ENCODE results near the gene ZNF3. TPM values are rescaled to one million over a fixed set of nuclear protein-coding genes. Genes with fewer than 3 reads are reported as not detected.

The ZNF3 gene
- total RNA-seq, 1 experiment from 2014 or later = 47.7 TPM

- DNase-seq (ENCODE audit: low read depth) = no peak
- in situ Hi-C loops (cut with HindIII; ENCODE audit: low pct_unique_long_range_greater_than_20kb, low sequenced_read_pairs) = no loop called here
These were observed 54.3 kb downstream of the ZNF3 start for GRCh38 chr7:100027197-100027596.

GRCh38 chr7:100024020-100024619, 57.4 kb downstream of the ZNF3 start:
- DNase-seq (ENCODE audit: low read depth) = no peak
- in situ Hi-C loops (cut with HindIII; ENCODE audit: low pct_unique_long_range_greater_than_20kb, low sequenced_read_pairs) = no loop called here

- in situ Hi-C loops (cut with HindIII; ENCODE audit: low pct_unique_long_range_greater_than_20kb, low sequenced_read_pairs) = no loop called here
- DNase-seq (ENCODE audit: low read depth) = no peak
These were observed 58.0 kb downstream of the ZNF3 start for GRCh38 chr7:100023526-100023925.

- DNase-seq (ENCODE audit: low read depth) = no peak
- in situ Hi-C loops (cut with HindIII; ENCODE audit: low pct_unique_long_range_greater_than_20kb, low sequenced_read_pairs) = no loop called here
These were observed 58.9 kb downstream of the ZNF3 start for GRCh38 chr7:100022621-100023020.

GRCh38 chr7:100021297-100021696, 60.2 kb downstream of the ZNF3 start:
- in situ Hi-C loops (cut with HindIII; ENCODE audit: low pct_unique_long_range_greater_than_20kb, low sequenced_read_pairs) = no loop called here
- no peak for DNase-seq (ENCODE audit: low read depth)

Other genes with a start within 250 kb of the ZNF3 start
- not detected in 2 replicates for gene OR2AE1, start 204.7 kb downstream of the ZNF3 start, total RNA-seq (2014; rRNA removed; shearing (Covaris generic); ENCODE audit: low replicate concordance)
- 15.5 and 19.3 TPM in 2 replicates for gene TRIM4, start 162.2 kb downstream of the ZNF3 start, total RNA-seq (2014; rRNA removed; shearing (Covaris generic); ENCODE audit: low replicate concordance)
- gene GJC3, start 152.1 kb downstream of the ZNF3 start, total RNA-seq (2014; rRNA removed; shearing (Covaris generic); ENCODE audit: low replicate concordance) = not detected in 2 replicates
- 1.1 TPM in 1 of 2 replicates, not detected in the other for gene AZGP1, start 105.7 kb downstream of the ZNF3 start, total RNA-seq (2014; rRNA removed; shearing (Covaris generic); ENCODE audit: low replicate concordance)
- gene ZKSCAN1, start 66.1 kb downstream of the ZNF3 start, total RNA-seq (2014; rRNA removed; shearing (Covaris generic); ENCODE audit: low replicate concordance) = 20.3 and 23.0 TPM in 2 replicates
- 1.0 and 4.4 TPM in 2 replicates for gene ZSCAN21, start 31.9 kb downstream of the ZNF3 start, total RNA-seq (2014; rRNA removed; shearing (Covaris generic); ENCODE audit: low replicate concordance)
- gene COPS6, start 7.2 kb upstream of the ZNF3 start, total RNA-seq (2014; rRNA removed; shearing (Covaris generic); ENCODE audit: low replicate concordance) = 91.2 and 92.5 TPM in 2 replicates
- gene MCM7, start 19.7 kb upstream of the ZNF3 start, total RNA-seq (2014; rRNA removed; shearing (Covaris generic); ENCODE audit: low replicate concordance) = 225 and 243 TPM in 2 replicates
- gene AP4M1, start 19.9 kb upstream of the ZNF3 start, total RNA-seq (2014; rRNA removed; shearing (Covaris generic); ENCODE audit: low replicate concordance) = 25.8 and 28.1 TPM in 2 replicates
- gene TAF6, start 37.6 kb upstream of the ZNF3 start, total RNA-seq (2014; rRNA removed; shearing (Covaris generic); ENCODE audit: low replicate concordance) = 17.8 and 29.7 TPM in 2 replicates
- gene CNPY4, start 37.9 kb upstream of the ZNF3 start, total RNA-seq (2014; rRNA removed; shearing (Covaris generic); ENCODE audit: low replicate concordance) = 9.5 and 25.8 TPM in 2 replicates
- gene MBLAC1, start 45.2 kb upstream of the ZNF3 start, total RNA-seq (2014; rRNA removed; shearing (Covaris generic); ENCODE audit: low replicate concordance) = 0.52 and 2.5 TPM in 2 replicates
- gene LAMTOR4, start 67.2 kb upstream of the ZNF3 start, total RNA-seq (2014; rRNA removed; shearing (Covaris generic); ENCODE audit: low replicate concordance) = 63.0 and 126 TPM in 2 replicates
- 2.2 and 2.3 TPM in 2 replicates for gene TRAPPC14, start 77.0 kb upstream of the ZNF3 start, total RNA-seq (2014; rRNA removed; shearing (Covaris generic); ENCODE audit: low replicate concordance)
- not detected in 2 replicates for gene GAL3ST4, start 86.9 kb upstream of the ZNF3 start, total RNA-seq (2014; rRNA removed; shearing (Covaris generic); ENCODE audit: low replicate concordance)
- gene GPC2, start 95.7 kb upstream of the ZNF3 start, total RNA-seq (2014; rRNA removed; shearing (Covaris generic); ENCODE audit: low replicate concordance) = 1.4 and 1.6 TPM in 2 replicates
- gene STAG3, start 96.2 kb upstream of the ZNF3 start, total RNA-seq (2014; rRNA removed; shearing (Covaris generic); ENCODE audit: low replicate concordance) = not detected in 2 replicates
- 1.4 TPM in 1 of 2 replicates, not detected in the other for gene PVRIG, start 138.2 kb upstream of the ZNF3 start, total RNA-seq (2014; rRNA removed; shearing (Covaris generic); ENCODE audit: low replicate concordance)
- gene SPDYE3, start 226.0 kb upstream of the ZNF3 start, total RNA-seq (2014; rRNA removed; shearing (Covaris generic); ENCODE audit: low replicate concordance) = not detected in 2 replicates

Measured in Caki2 (cell line).